GM20000 (cell line): ENCODE data around the gene NAA15.
"Not testable (repeated sequence)": the region's sequence is repeated elsewhere in the genome, so short reads cannot be mapped to it uniquely, and the experiment has no call there.

Source experiments
- DNase-seq: peaks from one replicate; pipeline ENCODE4 v3.0.0; 2012; ENCODE audit warnings: low spot score
- CTCF ChIP-seq: IDR thresholded peaks from 2 replicates; pipeline ENCODE4 v1.5.1; 2012; ENCODE audit warnings: mild to moderate bottlenecking, control low read depth; ENCODE audit errors: extremely low read depth, missing control alignments

The NAA15 gene

DNA sequence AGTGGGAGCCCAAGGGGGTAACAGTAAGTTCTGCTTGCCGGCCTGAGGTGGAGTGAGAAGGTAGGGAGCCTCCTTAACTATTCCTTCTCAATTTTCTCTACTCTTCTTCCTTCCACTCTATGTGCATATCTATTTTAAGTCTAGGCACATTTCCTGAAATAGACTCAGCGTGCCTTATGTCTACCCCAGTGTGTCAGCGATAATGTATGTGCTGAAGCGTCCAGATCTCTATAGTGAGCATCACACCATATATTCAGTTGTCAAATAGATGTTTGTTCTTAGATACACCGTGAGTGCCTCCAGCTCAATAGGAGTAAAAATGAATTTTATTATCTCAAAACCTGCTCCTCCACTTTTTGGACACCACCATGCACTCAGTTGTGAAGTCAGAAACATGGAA lies 101.1 kb downstream of the NAA15 start:
- no peak for DNase-seq
- TF ChIP-seq CTCF: no peak

GRCh38 chr4:139403462-139403861 lies 102.2 kb downstream of the NAA15 start:
- no peak for DNase-seq
- TF ChIP-seq CTCF: no peak

DNA sequence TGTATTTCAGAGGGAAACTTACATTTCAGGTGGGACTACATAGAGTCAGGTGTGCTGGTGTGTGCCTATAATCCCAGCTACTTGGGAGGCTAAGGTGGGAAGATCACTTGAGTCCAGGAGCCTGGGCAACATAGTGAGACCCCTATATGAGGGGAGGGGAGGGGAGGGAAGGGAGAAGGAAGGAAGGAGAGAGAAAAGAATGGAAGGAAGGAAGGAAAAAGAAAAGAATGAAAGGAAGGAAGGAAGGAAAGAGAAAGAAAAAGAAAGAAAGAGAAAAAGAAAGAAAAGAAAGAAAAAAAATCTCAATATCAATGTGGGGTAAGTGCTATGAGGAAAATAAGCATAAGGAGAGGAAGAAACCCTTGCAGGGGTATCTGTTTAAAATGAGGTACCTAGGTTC lies 109.0 kb downstream of the NAA15 start:
- DNase-seq: no peak
- no peak for TF ChIP-seq CTCF

DNA sequence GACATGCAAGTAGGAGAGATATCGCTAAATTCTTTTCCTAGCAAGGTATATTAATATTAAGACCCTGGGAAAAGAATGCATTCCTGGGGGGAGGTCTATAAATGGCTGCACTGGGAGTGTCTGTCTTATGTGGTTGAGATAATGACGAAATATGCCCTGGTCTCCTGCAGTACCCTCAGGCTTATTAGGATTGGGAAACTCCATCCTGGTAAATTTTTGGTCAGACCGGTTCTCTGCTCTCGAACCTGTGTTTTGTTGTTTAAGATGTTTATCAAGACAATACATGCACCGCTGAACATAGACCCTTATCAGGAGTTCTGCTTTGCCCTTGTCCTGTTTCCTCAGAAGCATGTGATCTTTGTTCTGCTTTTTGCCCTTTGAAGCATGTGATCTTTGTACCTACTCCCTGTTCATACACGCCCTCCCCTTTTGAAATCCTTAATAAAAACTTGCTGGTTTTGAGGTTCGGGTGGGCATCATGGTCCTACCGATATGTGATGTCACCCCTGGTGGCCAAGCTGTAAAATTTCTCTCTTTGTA lies 113.4 kb downstream of the NAA15 start:
- DNase-seq: not testable (repeated sequence)

DNA sequence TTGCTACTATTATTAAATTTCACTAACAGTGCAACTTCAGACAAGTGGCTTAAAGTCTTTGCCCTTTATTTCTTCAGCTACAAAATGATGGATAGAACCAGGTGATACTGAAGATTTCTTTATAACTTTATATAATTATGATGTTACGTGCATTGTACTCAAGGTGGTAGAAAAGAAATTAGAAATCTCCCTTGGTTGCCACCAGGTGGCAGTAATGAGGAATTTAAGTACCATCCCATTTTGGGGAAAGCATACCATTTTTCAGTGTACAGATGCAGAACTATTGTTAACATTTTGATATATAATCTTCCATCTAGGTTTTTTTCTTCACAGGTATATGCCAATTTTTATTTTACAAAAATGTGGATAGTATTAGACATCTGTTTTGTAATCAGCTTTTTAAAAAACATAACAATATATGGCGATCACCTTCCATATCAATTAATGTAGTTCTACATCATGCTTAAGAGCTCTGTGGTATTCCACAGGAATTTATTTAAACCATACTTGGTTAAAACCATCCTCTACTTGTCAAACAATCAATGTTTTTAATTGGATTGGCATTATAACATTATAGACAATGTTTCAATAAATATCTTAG lies 114.9 kb downstream of the NAA15 start:
- no peak for DNase-seq
- TF ChIP-seq CTCF: peak; percentile 32

- no peak for TF ChIP-seq CTCF
- no peak for DNase-seq
Measured at GRCh38 chr4:139419388-139419914, 118.1 kb downstream of the NAA15 start.

DNA sequence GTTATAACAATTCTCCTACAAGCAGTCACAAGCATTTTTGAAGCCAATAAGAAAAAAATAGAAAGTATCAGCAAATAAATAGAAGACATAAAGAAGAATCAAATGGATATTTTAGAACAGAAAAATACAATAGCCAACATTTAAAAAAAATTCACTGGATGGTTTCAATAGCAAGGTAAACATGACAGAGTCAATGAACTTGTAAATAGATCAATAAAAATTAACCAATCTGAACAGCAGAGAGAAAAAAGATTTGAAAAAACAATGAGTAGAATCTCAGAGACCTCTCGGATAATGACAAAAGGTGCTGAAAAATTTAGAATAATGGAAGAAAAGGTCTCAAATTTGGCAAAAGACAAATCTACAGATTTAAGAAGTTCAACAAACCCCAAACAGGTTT lies 119.3 kb downstream of the NAA15 start:
- DNase-seq: no peak
- TF ChIP-seq CTCF: no peak

DNA sequence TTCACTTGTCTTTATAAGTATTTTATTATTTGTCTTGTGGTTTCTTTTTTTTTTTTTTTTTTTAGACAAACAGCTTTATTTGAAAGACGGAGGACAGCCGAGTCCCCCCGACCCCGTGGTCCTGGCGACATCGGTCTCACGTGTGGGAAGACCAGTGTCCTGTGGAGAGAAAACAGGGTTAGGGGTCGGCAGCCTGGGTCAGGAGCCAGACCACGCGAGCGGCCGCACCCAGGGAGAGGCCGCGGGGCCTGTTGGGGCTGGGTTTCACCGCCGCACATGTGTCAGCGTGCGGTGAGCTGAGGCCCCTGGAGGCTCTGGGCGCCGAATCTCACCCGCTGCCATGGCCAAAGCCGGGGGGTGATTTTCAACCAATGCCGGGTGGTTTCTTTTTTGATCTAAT lies 134.8 kb downstream of the NAA15 start:
- TF ChIP-seq CTCF: no peak

More for the DNA sequence above, 134.8 kb downstream of the NAA15 start:
- no peak for DNase-seq
